HEK293 (cell line): ENCODE data around the gene APOO.

Experiments
- CTCF ChIA-PET: fragments of 350-600 bp; formaldehyde crosslinking; extraction: SDS; loops from one replicate; lab custom pipeline; 2021; ENCODE audit warnings: antibody characterized with exemption; lab: Yijun Ruan, JAX
- POLR2A ChIA-PET: fragments of 300-600 bp; formaldehyde crosslinking; extraction: SDS; loops from one replicate; lab custom pipeline; 2020; ENCODE audit warnings: antibody characterized with exemption, inconsistent platforms; lab: Yijun Ruan, JAX
- H3K27ac ChIP-seq: fragments of 200-500 bp; sonication (Bioruptor generic); 2 replicates; pipeline ENCODE4 v1.5.1; 2014; ENCODE audit warnings: low read depth, low read length, control low read depth, inconsistent platforms; ENCODE audit errors: extremely low read depth
- H3K36me3 ChIP-seq, 2 experiments: fragments of 200-500 bp in 1 of 2; sonication (Bioruptor generic) in 1 of 2; 1 replicate in 1 of 2; 2 replicates in 1 of 2; pipeline ENCODE4 v1.5.1; 2014 to 2017; ENCODE audit warnings: inconsistent platforms in 2 of 2, low read length in 2 of 2; ENCODE audit not compliant: control insufficient read depth in 2 of 2, insufficient read depth in 1 of 2
- H3K4me1 ChIP-seq: fragments of 200-500 bp; sonication (Bioruptor generic); 2 replicates; pipeline ENCODE4 v1.5.1; 2014; ENCODE audit warnings: mild to moderate bottlenecking, low read length, inconsistent platforms; ENCODE audit not compliant: control insufficient read depth, insufficient read depth
- H3K4me3 ChIP-seq: 2 replicates; pipeline ENCODE4 v1.5.1; 2011; ENCODE audit warnings: low read depth, mild to moderate bottlenecking, control low read depth, low read length, moderate library complexity
- H3K9me3 ChIP-seq: fragments of 200-500 bp; sonication (Bioruptor generic); 2 replicates; pipeline ENCODE4 v1.5.1; 2014; ENCODE audit warnings: low read depth, low read length, inconsistent platforms; ENCODE audit not compliant: control insufficient read depth, insufficient read depth
- CTCF ChIP-seq: fragments of 450-650 bp; formaldehyde crosslinking; IDR thresholded peaks from 2 replicates; pipeline ENCODE4 v1.5.1; 2016; ENCODE audit warnings: missing biosample characterization, missing genetic modification characterization
- GFI1B ChIP-seq: fragments of 450-650 bp; formaldehyde crosslinking; IDR thresholded peaks from 2 replicates; pipeline ENCODE4 v1.5.1; 2016; ENCODE audit warnings: missing biosample characterization, missing genetic modification characterization
- MZF1 ChIP-seq: fragments of 450-650 bp; formaldehyde crosslinking; IDR thresholded peaks from 2 replicates; pipeline ENCODE4 v1.5.1; 2017; ENCODE audit warnings: missing biosample characterization, missing genetic modification characterization, borderline replicate concordance
- OSR2 ChIP-seq: fragments of 450-650 bp; formaldehyde crosslinking; IDR thresholded peaks from 2 replicates; pipeline ENCODE4 v1.5.1; 2016; ENCODE audit warnings: missing biosample characterization, missing genetic modification characterization
- SALL2 ChIP-seq: fragments of 450-650 bp; formaldehyde crosslinking; IDR thresholded peaks from 2 replicates; pipeline ENCODE4 v1.5.0; 2017; ENCODE audit warnings: missing biosample characterization, mild to moderate bottlenecking, missing genetic modification characterization, borderline replicate concordance
- TCF7L2 ChIP-seq: IDR thresholded peaks from 2 replicates; pipeline ENCODE4 v1.6.1; 2011; ENCODE audit warnings: low read depth, mild to moderate bottlenecking, inconsistent platforms, low read length, moderate library complexity, borderline replicate concordance
- TRIM28 ChIP-seq: IDR thresholded peaks from 2 replicates; pipeline ENCODE4 v1.6.1; 2011; ENCODE audit warnings: low read length, control low read depth, borderline replicate concordance
- ZFHX2 ChIP-seq: fragments of 450-650 bp; formaldehyde crosslinking; conservative IDR thresholded peaks from 2 replicates; pipeline ENCODE4 v1.5.1; 2016; ENCODE audit warnings: missing biosample characterization, missing genetic modification characterization
- ZNF132 ChIP-seq: fragments of 450-650 bp; formaldehyde crosslinking; IDR thresholded peaks from 2 replicates; pipeline ENCODE4 v1.5.1; 2017; ENCODE audit warnings: missing biosample characterization, missing genetic modification characterization, borderline replicate concordance
- ZNF266 ChIP-seq: fragments of 450-650 bp; formaldehyde crosslinking; IDR thresholded peaks from 2 replicates; pipeline ENCODE4 v1.5.1; 2016; ENCODE audit warnings: missing biosample characterization, missing genetic modification characterization, low read depth
- ZNF335 ChIP-seq: fragments of 450-650 bp; formaldehyde crosslinking; conservative IDR thresholded peaks from 2 replicates; pipeline ENCODE4 v1.5.1; 2016; ENCODE audit warnings: missing biosample characterization, missing genetic modification characterization
- ZNF404 ChIP-seq: fragments of 450-650 bp; formaldehyde crosslinking; IDR thresholded peaks from 2 replicates; pipeline ENCODE4 v1.5.1; 2017; ENCODE audit warnings: missing biosample characterization, missing genetic modification characterization
- ZNF830 ChIP-seq: fragments of 450-650 bp; IDR thresholded peaks from 2 replicates; pipeline ENCODE4 v1.5.0; 2018; ENCODE audit warnings: missing biosample characterization, missing genetic modification characterization, low read depth, mild to moderate bottlenecking, moderate library complexity
- TF ChIP-seq, protein P1 (sequence below): fragments of 450-650 bp; formaldehyde crosslinking; IDR thresholded peaks from 2 replicates; pipeline ENCODE4 v1.5.1; 2016; ENCODE audit warnings: missing biosample characterization, missing genetic modification characterization
- TF ChIP-seq, protein P2 (sequence below): fragments of 450-650 bp; formaldehyde crosslinking; IDR thresholded peaks from 2 replicates; pipeline ENCODE4 v1.5.1; 2016; ENCODE audit warnings: missing biosample characterization, missing genetic modification characterization

APOO gene

GRCh38 chrX:23911126-23911835 is 3.5 kb upstream of the APOO start:
- POLR2A ChIA-PET: no interaction called here

DNA sequence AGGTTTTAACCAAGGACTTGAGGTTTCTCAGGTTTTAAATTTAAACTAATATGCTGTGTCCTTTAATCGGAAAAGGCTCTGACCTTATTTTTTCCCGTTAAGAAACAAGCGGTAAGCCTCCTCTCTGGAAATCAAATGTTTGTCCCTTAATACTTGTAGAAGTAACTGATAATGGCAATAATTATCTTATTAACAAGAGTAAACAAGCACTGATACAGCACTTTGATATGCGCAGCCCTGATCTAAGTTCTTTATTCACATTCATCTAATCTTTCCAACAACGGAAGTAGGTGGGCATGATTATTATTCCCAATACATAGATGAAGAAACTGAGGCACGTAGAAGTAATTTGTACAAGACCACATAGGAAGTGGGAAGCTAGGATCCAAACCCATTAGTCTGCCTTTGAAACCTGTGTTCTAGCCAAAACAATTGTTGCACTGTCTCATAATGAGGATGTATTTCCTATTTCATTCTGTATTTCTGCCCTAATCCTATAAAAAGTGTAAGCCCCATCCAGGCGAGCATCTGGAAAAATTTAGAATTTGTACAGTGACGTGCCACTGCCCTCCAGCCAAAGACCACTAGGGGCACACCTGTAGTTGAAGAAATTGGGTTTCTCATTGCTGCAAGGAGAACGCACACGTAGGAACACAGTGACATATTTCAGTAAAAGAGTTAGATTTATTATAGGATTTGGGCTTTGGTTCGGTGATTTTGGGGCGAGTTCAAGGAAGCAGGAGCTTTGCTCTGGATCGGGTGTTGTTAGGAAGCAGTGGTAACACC is 674 bp upstream of the APOO start:
- ChIA-PET CTCF (interaction anchor here (1.0 to 3.3 kb wide), 9 partner anchors 15 to 157 kb away, joined by 3 to 14 read pairs (median 3); partner anchors contain the start of gene EIF2S3), POLR2A (interaction anchor here (0.9 to 2.6 kb wide), 3 partner anchors 116 to 146 kb away, joined by 3 to 17 read pairs (median 12); partner anchors contain the start of genes EIF2S3 and SAT1)
- H3K9me3 ChIP-seq: no peaks in the 10 kb centered on the region
- TF ChIP-seq, protein P1, sequence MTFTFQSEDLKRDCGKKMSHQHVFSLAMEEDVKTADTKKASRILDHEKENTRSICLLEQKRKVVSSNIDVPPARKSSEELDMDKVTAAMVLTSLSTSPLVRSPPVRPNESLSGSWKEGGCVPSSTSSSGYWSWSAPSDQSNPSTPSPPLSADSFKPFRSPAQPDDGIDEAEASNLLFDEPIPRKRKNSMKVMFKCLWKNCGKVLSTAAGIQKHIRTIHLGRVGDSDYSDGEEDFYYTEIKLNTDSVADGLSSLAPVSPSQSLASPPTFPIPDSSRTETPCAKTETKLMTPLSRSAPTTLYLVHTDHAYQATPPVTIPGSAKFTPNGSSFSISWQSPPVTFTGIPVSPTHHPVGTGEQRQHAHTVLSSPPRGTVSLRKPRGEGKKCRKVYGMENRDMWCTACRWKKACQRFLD (tag by site-specific recombination): no peak
- TF ChIP-seq MZF1 (tag by site-specific recombination): no peak
- no peak for TF ChIP-seq ZNF335 (tag by site-specific recombination)
- TF ChIP-seq ZNF266: no peak
- no peak for TF ChIP-seq ZNF830
- TF ChIP-seq GFI1B (tag by site-specific recombination): no peak
- TF ChIP-seq OSR2 (tag by site-specific recombination): no peak
- peak; percentile 32; the same call in 1 of the 2 replicates for TF ChIP-seq CTCF (tag by site-specific recombination)
- TF ChIP-seq TCF7L2: peak; percentile 25; the same call in 1 of the 2 replicates
- peak; percentile 69; the same call in 1 of the 2 replicates for TF ChIP-seq TRIM28
- TF ChIP-seq, all 188 proteins: peak for 3
- H3K4me1 ChIP-seq: 0 out of 2 replicates have a peak, but pooled peaks cover 3% of the 10 kb centered on the region
- 0 out of 2 replicates have a peak overlapping the region, but pooled peaks have one; percentile 14 for H3K27ac ChIP-seq
- H3K4me3 ChIP-seq: peak overlapping the region; percentile 5
- no peaks in the 10 kb centered on the region for H3K36me3 ChIP-seq

More at GRCh38 chrX:23911126-23911835, 3.5 kb upstream of the APOO start:
- H3K36me3 ChIP-seq: no peaks in the 10 kb centered on the region
- no peak overlapping the region for H3K4me3 ChIP-seq
- H3K4me1 ChIP-seq: 0 out of 2 replicates have a peak, but pooled peaks cover 3% of the 10 kb centered on the region
- CTCF ChIA-PET: interaction anchor here (0.6 kb wide), 2 partner anchors 108 to 217 kb away, joined by 3 read pairs; no protein-coding TSS in a partner anchor
- no peak overlapping the region for H3K27ac ChIP-seq
- TF ChIP-seq, protein P2, sequence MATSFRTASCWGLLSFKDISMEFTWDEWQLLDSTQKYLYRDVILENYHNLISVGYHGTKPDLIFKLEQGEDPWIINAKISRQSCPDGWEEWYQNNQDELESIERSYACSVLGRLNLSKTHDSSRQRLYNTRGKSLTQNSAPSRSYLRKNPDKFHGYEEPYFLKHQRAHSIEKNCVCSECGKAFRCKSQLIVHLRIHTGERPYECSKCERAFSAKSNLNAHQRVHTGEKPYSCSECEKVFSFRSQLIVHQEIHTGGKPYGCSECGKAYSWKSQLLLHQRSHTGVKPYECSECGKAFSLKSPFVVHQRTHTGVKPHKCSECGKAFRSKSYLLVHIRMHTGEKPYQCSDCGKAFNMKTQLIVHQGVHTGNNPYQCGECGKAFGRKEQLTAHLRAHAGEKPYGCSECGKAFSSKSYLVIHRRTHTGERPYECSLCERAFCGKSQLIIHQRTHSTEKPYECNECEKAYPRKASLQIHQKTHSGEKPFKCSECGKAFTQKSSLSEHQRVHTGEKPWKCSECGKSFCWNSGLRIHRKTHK (tag by site-specific recombination): no peak
- TF ChIP-seq ZNF404 (no peak), SALL2 (no peak)
- no peaks in the 10 kb centered on the region for H3K9me3 ChIP-seq

- Histone ChIP-seq H3K27ac (peak overlapping the region; percentile 88), H3K4me1 (peaks cover 5% of the 10 kb centered on the region; the same call in 1 of the 2 replicates), H3K36me3 (no peaks in the 10 kb centered on the region), H3K9me3 (no peaks in the 10 kb centered on the region), H3K4me3 (peak overlapping the region; percentile 58)
- CTCF ChIA-PET: interaction anchor here (0.6 to 3.3 kb wide), 5 partner anchors 20 to 213 kb away, joined by 3 to 14 read pairs (median 4); partner anchors contain the start of gene EIF2S3
- TF ChIP-seq ZNF132 (tag by site-specific recombination) (no peak), ZFHX2 (tag by site-specific recombination) (peak; percentile 42; the same call in 1 of the 2 replicates)
- POLR2A ChIA-PET: interaction anchor here (0.5 to 2.6 kb wide), 5 partner anchors 46 to 725 kb away, joined by 3 to 17 read pairs (median 8); partner anchors contain the start of genes EIF2S3 and SAT1
Measured at GRCh38 chrX:23907111-23907497, 634 bp downstream of the APOO start.
